CD4-positive, alpha-beta T cell treated with Interleukin-2 at 100 ng/mL for 4 hours (primary cell): Measurements from ENCODE around the gene LOXL1.

Experiments used
- DNase-seq: peaks from one replicate; pipeline ENCODE4 v3.0.0-alpha.2; 2020; ENCODE audit warnings: low spot score

Gene LOXL1

GRCh38 chr15:73978896-73979295 lies 52.6 kb downstream of the LOXL1 start:
- no peak for DNase-seq

- no peak for DNase-seq
These were observed 53.4 kb downstream of the LOXL1 start for GRCh38 chr15:73979636-73980035.

GRCh38 chr15:73981761-73982221 lies 55.5 kb downstream of the LOXL1 start:
- DNase-seq = no peak

GRCh38 chr15:73982222-73982962 lies 56.1 kb downstream of the LOXL1 start:
- no peak for DNase-seq

GRCh38 chr15:73983211-73983727 lies 57.0 kb downstream of the LOXL1 start:
- no peak for DNase-seq

- DNase-seq = no peak
These were observed 57.5 kb downstream of the LOXL1 start for GRCh38 chr15:73983773-73984172.

- DNase-seq = no peak
These were observed 58.1 kb downstream of the LOXL1 start for GRCh38 chr15:73984208-73984979.

- no peak for DNase-seq
These were observed 59.0 kb downstream of the LOXL1 start for GRCh38 chr15:73985101-73985873.

GRCh38 chr15:73986055-73986775 lies 60.0 kb downstream of the LOXL1 start:
- no peak for DNase-seq

GRCh38 chr15:73986776-73987056 lies 60.5 kb downstream of the LOXL1 start:
- no peak for DNase-seq

GRCh38 chr15:73987250-73987649 lies 61.0 kb downstream of the LOXL1 start:
- DNase-seq = no peak

- no peak for DNase-seq
These were observed 61.6 kb downstream of the LOXL1 start for GRCh38 chr15:73987681-73988444.

- no peak for DNase-seq
These were observed 62.2 kb downstream of the LOXL1 start for GRCh38 chr15:73988445-73988969.

- no peak for DNase-seq
These were observed 62.9 kb downstream of the LOXL1 start for GRCh38 chr15:73989001-73989798.

- no peak for DNase-seq
These were observed 64.2 kb downstream of the LOXL1 start for GRCh38 chr15:73990250-73991005.

GRCh38 chr15:73991260-73991659 lies 65.0 kb downstream of the LOXL1 start:
- no peak for DNase-seq

GRCh38 chr15:73991726-73992593 lies 65.7 kb downstream of the LOXL1 start, which contains the start of gene STOML1:
Gene STOML1, minus strand, starts transcription at chr15:73992295. Its CDS starts 72 bp downstream, at chr15:73992223.
- DNase-seq = peak; percentile 96

GRCh38 chr15:73992594-73992898 lies 66.3 kb downstream of the LOXL1 start:
- DNase-seq = no peak
